Hepatocyte (in vitro differentiated cells): ENCODE results near the gene RSPH9. TPM values are rescaled to one million over a fixed set of nuclear protein-coding genes. Genes with fewer than 3 reads are reported as not detected.

Experiments used
- polyA plus RNA-seq: library from polyadenylated mRNA; unstranded; fragments of >200 nt; fragmentation: Nextera tagmentation; extraction: Ambion mirVana; gene quantifications from 2 replicates; pipeline ENCODE4 v1.2.1, GENCODE V29; 2016
- total RNA-seq: library from RNA; depleted of rRNA; stranded (reverse); fragments of >200 nt; gene quantifications from 2 replicates; pipeline ENCODE4 v1.2.3, GENCODE V29; 2014

RSPH9 gene
- total and polyA plus RNA-seq, 2 experiments from 2014 or later, result 0.73 to 1.8 TPM

Other genes starting within 250 kb of the RSPH9 start
- gene ABCC10, start 217.5 kb upstream of the RSPH9 start, total RNA-seq, result 16.7 and 17.6 TPM in 2 replicates
- 33.3 and 41.3 TPM in 2 replicates for gene ABCC10, start 217.5 kb upstream of the RSPH9 start, polyA plus RNA-seq
- gene DLK2, start 189.5 kb upstream of the RSPH9 start, total RNA-seq, result 0.33 and 0.60 TPM in 2 replicates
- gene DLK2, start 189.5 kb upstream of the RSPH9 start, polyA plus RNA-seq, result 1.8 and 2.1 TPM in 2 replicates
- 14.6 and 16.4 TPM in 2 replicates for gene TJAP1, start 167.5 kb upstream of the RSPH9 start, total RNA-seq
- 10.3 and 13.8 TPM in 2 replicates for gene TJAP1, start 167.5 kb upstream of the RSPH9 start, polyA plus RNA-seq
- 0.28 TPM in 1 of 2 replicates, not detected in the other for gene LRRC73, start 134.7 kb upstream of the RSPH9 start, total RNA-seq
- gene LRRC73, start 134.7 kb upstream of the RSPH9 start, polyA plus RNA-seq, result 0.07 and 0.22 TPM in 2 replicates
- gene YIPF3, start 128.1 kb upstream of the RSPH9 start, total RNA-seq, result 179 and 198 TPM in 2 replicates
- gene YIPF3, start 128.1 kb upstream of the RSPH9 start, polyA plus RNA-seq, result 163 and 166 TPM in 2 replicates
- gene POLR1C, start 127.9 kb upstream of the RSPH9 start, total RNA-seq, result 26.1 and 37.7 TPM in 2 replicates
- gene POLR1C, start 127.9 kb upstream of the RSPH9 start, polyA plus RNA-seq, result 33.7 and 36.2 TPM in 2 replicates
- 21.4 and 23.4 TPM in 2 replicates for gene XPO5, start 69.0 kb upstream of the RSPH9 start, total RNA-seq
- 12.0 and 16.2 TPM in 2 replicates for gene XPO5, start 69.0 kb upstream of the RSPH9 start, polyA plus RNA-seq
- 7.4 and 8.9 TPM in 2 replicates for gene POLH, start 68.9 kb upstream of the RSPH9 start, total RNA-seq
- gene POLH, start 68.9 kb upstream of the RSPH9 start, polyA plus RNA-seq, result 5.0 and 5.1 TPM in 2 replicates
- gene GTPBP2, start 15.8 kb upstream of the RSPH9 start, total RNA-seq, result 42.9 and 59.5 TPM in 2 replicates
- gene GTPBP2, start 15.8 kb upstream of the RSPH9 start, polyA plus RNA-seq, result 21.9 and 28.7 TPM in 2 replicates
- gene MAD2L1BP, start 9.2 kb upstream of the RSPH9 start, total RNA-seq, result 36.3 and 47.6 TPM in 2 replicates
- 32.1 and 43.8 TPM in 2 replicates for gene MAD2L1BP, start 9.2 kb upstream of the RSPH9 start, polyA plus RNA-seq
- gene MRPS18A, start 42.8 kb downstream of the RSPH9 start, total RNA-seq, result 46.1 and 53.1 TPM in 2 replicates
- 68.8 and 71.1 TPM in 2 replicates for gene MRPS18A, start 42.8 kb downstream of the RSPH9 start, polyA plus RNA-seq
- 165 and 179 TPM in 2 replicates for gene VEGFA, start 125.2 kb downstream of the RSPH9 start, total RNA-seq
- gene VEGFA, start 125.2 kb downstream of the RSPH9 start, polyA plus RNA-seq, result 129 and 148 TPM in 2 replicates